ENCODE measurements around the gene RETNLB. TPM values are rescaled to one million over a fixed set of nuclear protein-coding genes. Genes with fewer than 3 reads are reported as not detected.

RETNLB gene
- polyA plus RNA-seq (2011; rRNA removed): not detected in 2 replicates
- not detected in 2 replicates for polyA minus RNA-seq (2011; rRNA and poly(A)+ RNA removed)

GRCh38 chr3:108757404-108757982 is at the start of gene RETNLB:
TSS of gene RETNLB (minus strand) at chr3:108757410. CDS start at chr3:108757185, 225 bp downstream.
- no peak for TF ChIP-seq CTCF (IDR thresholded peaks at IDR 0.05; ENCODE audit: low read depth, low read length)
- Histone ChIP-seq H3K4me3 (ENCODE audit: low read depth, low read length) (no peak within 1 kb of the TSS), H3K9me3 (ENCODE audit: control insufficient read depth, insufficient read depth, low read length) (no peaks in the 10 kb centered on the region), H3K27me3 (ENCODE audit: control insufficient read depth, insufficient read depth, low read length) (no peaks in the 10 kb centered on the region), H3K27ac (ENCODE audit: low read depth, low read length) (no peak within 1 kb of the TSS)
- ChIA-PET POLR2A (no interaction called here), CTCF (no interaction called here)
- no peak for DNase-seq (ENCODE audit: low read depth, low spot score)

GRCh38 chr3:108806316-108806715 is 49.1 kb upstream of the RETNLB start:
- H3K27ac ChIP-seq (ENCODE audit: low read depth, low read length): no peak overlapping the region
- POLR2A ChIA-PET: no interaction called here
- no peaks in the 10 kb centered on the region for H3K9me3 ChIP-seq (ENCODE audit: control insufficient read depth, insufficient read depth, low read length)
- CTCF ChIA-PET: no interaction called here
- TF ChIP-seq CTCF (IDR thresholded peaks at IDR 0.05; ENCODE audit: low read depth, low read length): no peak
- H3K27me3 ChIP-seq (ENCODE audit: control insufficient read depth, insufficient read depth, low read length): no peaks in the 10 kb centered on the region
- no peak overlapping the region for H3K4me3 ChIP-seq (ENCODE audit: low read depth, low read length)
- no peak for DNase-seq (ENCODE audit: low read depth, low spot score)

- no peak for DNase-seq (ENCODE audit: low read depth, low spot score)
- CTCF ChIA-PET: no interaction called here
- POLR2A ChIA-PET: no interaction called here
- Histone ChIP-seq H3K9me3 (ENCODE audit: control insufficient read depth, insufficient read depth, low read length) (no peaks in the 10 kb centered on the region), H3K4me3 (ENCODE audit: low read depth, low read length) (no peak overlapping the region), H3K27ac (ENCODE audit: low read depth, low read length) (no peak overlapping the region), H3K27me3 (ENCODE audit: control insufficient read depth, insufficient read depth, low read length) (no peaks in the 10 kb centered on the region)
- no peak for TF ChIP-seq CTCF (IDR thresholded peaks at IDR 0.05; ENCODE audit: low read depth, low read length)
Observed at GRCh38 chr3:108804966-108805365, 47.8 kb upstream of the RETNLB start.

- DNase-seq (ENCODE audit: low read depth, low spot score): no peak
- ChIA-PET CTCF (no interaction called here), POLR2A (no interaction called here)
- Histone ChIP-seq H3K27me3 (ENCODE audit: control insufficient read depth, insufficient read depth, low read length) (no peaks in the 10 kb centered on the region), H3K9me3 (ENCODE audit: control insufficient read depth, insufficient read depth, low read length) (no peaks in the 10 kb centered on the region), H3K27ac (ENCODE audit: low read depth, low read length) (no peak overlapping the region), H3K4me3 (ENCODE audit: low read depth, low read length) (no peak overlapping the region)
- TF ChIP-seq CTCF (IDR thresholded peaks at IDR 0.05; ENCODE audit: low read depth, low read length): no peak
Observed at GRCh38 chr3:108804437-108804836, 47.2 kb upstream of the RETNLB start.

- Histone ChIP-seq H3K9me3 (ENCODE audit: control insufficient read depth, insufficient read depth, low read length) (no peaks in the 10 kb centered on the region), H3K27ac (ENCODE audit: low read depth, low read length) (no peak overlapping the region), H3K27me3 (ENCODE audit: control insufficient read depth, insufficient read depth, low read length) (no peaks in the 10 kb centered on the region), H3K4me3 (ENCODE audit: low read depth, low read length) (no peak overlapping the region)
- no peak for DNase-seq (ENCODE audit: low read depth, low spot score)
- ChIA-PET CTCF (no interaction called here), POLR2A (no interaction called here)
- no peak for TF ChIP-seq CTCF (IDR thresholded peaks at IDR 0.05; ENCODE audit: low read depth, low read length)
Observed at GRCh38 chr3:108791473-108791872, 34.3 kb upstream of the RETNLB start.

Measured in AG04450 (cell line).